HepG2 (cell line): ENCODE measurements around the gene C9orf50. TPM values are rescaled to one million over a fixed set of nuclear protein-coding genes. Genes with fewer than 3 reads are reported as not detected.

ENCODE experiments used
- BCL6 ChIP-seq: IDR thresholded peaks from 2 replicates; pipeline ENCODE4 v1.6.1; 2016; ENCODE audit warnings: missing genetic modification reagents, missing compliant biosample characterization
- ELF3 ChIP-seq: IDR thresholded peaks from 2 replicates; pipeline ENCODE4 v1.6.1; 2016; ENCODE audit warnings: missing genetic modification reagents, missing compliant biosample characterization
- FOSL2 ChIP-seq: sonication (generic); formaldehyde crosslinking; IDR thresholded peaks from 2 replicates; pipeline ENCODE4 v1.4.0; 2020; ENCODE audit warnings: missing genetic modification reagents
- FOXA3 ChIP-seq: IDR thresholded peaks from 2 replicates; pipeline ENCODE4 v1.6.1; 2016; ENCODE audit warnings: missing genetic modification reagents, missing compliant biosample characterization
- GATAD2A ChIP-seq: IDR thresholded peaks from 2 replicates; pipeline ENCODE4 v1.6.1; 2016
- JARID2 ChIP-seq: sonication (generic); formaldehyde crosslinking; IDR thresholded peaks from 2 replicates; pipeline ENCODE4 v1.8.1; 2023; ENCODE audit warnings: missing genetic modification reagents, inconsistent platforms; ENCODE audit not compliant: insufficient replicate concordance
- KLF11 ChIP-seq: IDR thresholded peaks from 2 replicates; pipeline ENCODE4 v1.6.1; 2016; ENCODE audit warnings: missing compliant biosample characterization
- KMT2B ChIP-seq: IDR thresholded peaks from 2 replicates; pipeline ENCODE4 v1.6.1; 2016; ENCODE audit warnings: missing genetic modification reagents, missing compliant biosample characterization
- LRRFIP1 ChIP-seq: sonication (generic); formaldehyde crosslinking; conservative IDR thresholded peaks from 2 replicates; pipeline ENCODE4 v1.4.0; 2020; ENCODE audit warnings: missing genetic modification reagents
- NR2F6 ChIP-seq, 2 experiments: IDR thresholded peaks; 2 replicates each; pipeline ENCODE4 v1.6.1; 2016; ENCODE audit warnings: antibody characterized with exemption in 1 of 2, mild to moderate bottlenecking in 1 of 2
- PHF20 ChIP-seq: sonication (generic); formaldehyde crosslinking; IDR thresholded peaks from 2 replicates; pipeline ENCODE4 v1.5.0; 2020; ENCODE audit warnings: mild to moderate bottlenecking, missing genetic modification reagents
- SALL1 ChIP-seq: sonication (generic); formaldehyde crosslinking; IDR thresholded peaks from 2 replicates; pipeline ENCODE4 v1.8.0; 2022; ENCODE audit warnings: mild to moderate bottlenecking, missing genetic modification reagents
- SNAI1 ChIP-seq: sonication (generic); formaldehyde crosslinking; IDR thresholded peaks from 2 replicates; pipeline ENCODE4 v1.5.0; 2020; ENCODE audit warnings: mild to moderate bottlenecking, missing genetic modification reagents, borderline replicate concordance
- SNAPC2 ChIP-seq: sonication (generic); formaldehyde crosslinking; IDR thresholded peaks from 2 replicates; pipeline ENCODE4 v1.8.1; 2022; ENCODE audit warnings: mild to moderate bottlenecking, missing genetic modification reagents
- TCF7 ChIP-seq: sonication (generic); IDR thresholded peaks from 2 replicates; pipeline ENCODE4 v1.6.1; 2016; ENCODE audit warnings: antibody characterized with exemption, low read depth
- TOE1 ChIP-seq: sonication (generic); formaldehyde crosslinking; IDR thresholded peaks from 2 replicates; pipeline ENCODE4 v1.4.0; 2020; ENCODE audit warnings: mild to moderate bottlenecking, missing genetic modification reagents
- ZFYVE20 ChIP-seq: sonication (generic); formaldehyde crosslinking; IDR thresholded peaks from 2 replicates; pipeline ENCODE4 v1.8.0; 2023; ENCODE audit warnings: low read depth, mild to moderate bottlenecking, moderate library complexity, missing genetic modification reagents, borderline replicate concordance
- ZNF513 ChIP-seq: sonication (generic); formaldehyde crosslinking; conservative IDR thresholded peaks from 2 replicates; pipeline ENCODE4 v1.5.0; 2020; ENCODE audit warnings: missing genetic modification reagents
- ZNF570 ChIP-seq: sonication (generic); formaldehyde crosslinking; IDR thresholded peaks from 2 replicates; pipeline ENCODE4 v1.4.0; 2020; ENCODE audit warnings: mild to moderate bottlenecking, missing genetic modification reagents, borderline replicate concordance
- ZNF737 ChIP-seq: sonication (generic); formaldehyde crosslinking; IDR thresholded peaks from 2 replicates; pipeline ENCODE4 v1.5.0; 2020; ENCODE audit warnings: missing genetic modification reagents, mild to moderate bottlenecking, borderline replicate concordance
- polyA plus RNA-seq, 8 experiments: library from polyadenylated mRNA; depleted of rRNA in 3 of 8; stranded (reverse) in 7 of 8; unstranded in 1 of 8; fragments of >200 nt; fragmentation: Illumina TruSeq in 4 of 8; extraction: Trizol in 4 of 8; gene quantifications; 2 replicates each; pipeline versions ENCODE4 v1.2.1 to v1.2.3, GENCODE V29; 2011 to 2016; ENCODE audit warnings: low read depth in 4 of 8, missing spikeins in 1 of 8, mixed read lengths in 1 of 8; ENCODE audit not compliant: insufficient read depth in 1 of 8
- total RNA-seq, 5 experiments: library from RNA; depleted of rRNA; stranded (reverse); fragments of >200 nt; fragmentation: Illumina TruSeq; extraction: Trizol; gene quantifications; 2 replicates each; pipeline ENCODE4 v1.2.3, GENCODE V29; 2016; ENCODE audit warnings: low read depth in 1 of 5
- TF ChIP-seq, protein P1 (sequence below): IDR thresholded peaks from 2 replicates; pipeline ENCODE4 v1.6.1; 2016; ENCODE audit warnings: missing compliant biosample characterization, missing genetic modification reagents, borderline replicate concordance
- TF ChIP-seq, protein P2 (sequence below): sonication (generic); formaldehyde crosslinking; IDR thresholded peaks from 2 replicates; pipeline ENCODE4 v1.5.1; 2020; ENCODE audit warnings: missing genetic modification reagents, mild to moderate bottlenecking, borderline replicate concordance

Gene C9orf50
- total and polyA plus RNA-seq, 2 of the 13 experiments (the other 11 are each of a cell fraction or from before 2014, with no cell fraction given), result not detected

GRCh38 chr9:129591916-129592315 lies 29.0 kb downstream of the C9orf50 start (continued):
- 0 out of 2 replicates have a peak, but pooled peaks have one; percentile 16 for TF ChIP-seq SALL1 (CRISPR knock-in tag)
- 0 out of 2 replicates have a peak, but pooled peaks have one; percentile 16 for TF ChIP-seq BCL6 (CRISPR knock-in tag)
- no peak for TF ChIP-seq NR2F6 (IDR thresholded peaks at IDR 0.05)
- TF ChIP-seq NR2F6 (CRISPR knock-in tag; IDR thresholded peaks at IDR 0.05), result peak; percentile 33; the same call in 1 of the 2 replicates
- TF ChIP-seq PHF20 (CRISPR knock-in tag), result no peak
- TF ChIP-seq, protein P1, sequence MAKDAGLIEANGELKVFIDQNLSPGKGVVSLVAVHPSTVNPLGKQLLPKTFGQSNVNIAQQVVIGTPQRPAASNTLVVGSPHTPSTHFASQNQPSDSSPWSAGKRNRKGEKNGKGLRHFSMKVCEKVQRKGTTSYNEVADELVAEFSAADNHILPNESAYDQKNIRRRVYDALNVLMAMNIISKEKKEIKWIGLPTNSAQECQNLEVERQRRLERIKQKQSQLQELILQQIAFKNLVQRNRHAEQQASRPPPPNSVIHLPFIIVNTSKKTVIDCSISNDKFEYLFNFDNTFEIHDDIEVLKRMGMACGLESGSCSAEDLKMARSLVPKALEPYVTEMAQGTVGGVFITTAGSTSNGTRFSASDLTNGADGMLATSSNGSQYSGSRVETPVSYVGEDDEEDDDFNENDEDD, result no peak
- no peak for TF ChIP-seq TCF7
- no peak for TF ChIP-seq KMT2B
- no peak for TF ChIP-seq TOE1 (CRISPR knock-in tag)
- TF ChIP-seq LRRFIP1, result no peak
- TF ChIP-seq SNAPC2 (CRISPR knock-in tag), result no peak
- no peak for TF ChIP-seq ZNF513
- 0 out of 2 replicates have a peak, but pooled peaks have one; percentile 7 for TF ChIP-seq SNAI1
- TF ChIP-seq ZFYVE20 (CRISPR knock-in tag), result no peak
- TF ChIP-seq JARID2 (CRISPR knock-in tag), result no peak
- TF ChIP-seq ELF3 (CRISPR knock-in tag), result peak; percentile 43; the same call in 1 of the 2 replicates
- TF ChIP-seq FOSL2 (CRISPR knock-in tag), result 0 out of 2 replicates have a peak, but pooled peaks have one; percentile 17
- TF ChIP-seq ZNF570 (CRISPR knock-in tag), result no peak
- TF ChIP-seq FOXA3 (CRISPR knock-in tag), result peak; percentile 83
- TF ChIP-seq GATAD2A, result peak; percentile 53
- TF ChIP-seq KLF11 (CRISPR knock-in tag), result no peak
- TF ChIP-seq ZNF737 (CRISPR knock-in tag), result no peak
- TF ChIP-seq, protein P2, sequence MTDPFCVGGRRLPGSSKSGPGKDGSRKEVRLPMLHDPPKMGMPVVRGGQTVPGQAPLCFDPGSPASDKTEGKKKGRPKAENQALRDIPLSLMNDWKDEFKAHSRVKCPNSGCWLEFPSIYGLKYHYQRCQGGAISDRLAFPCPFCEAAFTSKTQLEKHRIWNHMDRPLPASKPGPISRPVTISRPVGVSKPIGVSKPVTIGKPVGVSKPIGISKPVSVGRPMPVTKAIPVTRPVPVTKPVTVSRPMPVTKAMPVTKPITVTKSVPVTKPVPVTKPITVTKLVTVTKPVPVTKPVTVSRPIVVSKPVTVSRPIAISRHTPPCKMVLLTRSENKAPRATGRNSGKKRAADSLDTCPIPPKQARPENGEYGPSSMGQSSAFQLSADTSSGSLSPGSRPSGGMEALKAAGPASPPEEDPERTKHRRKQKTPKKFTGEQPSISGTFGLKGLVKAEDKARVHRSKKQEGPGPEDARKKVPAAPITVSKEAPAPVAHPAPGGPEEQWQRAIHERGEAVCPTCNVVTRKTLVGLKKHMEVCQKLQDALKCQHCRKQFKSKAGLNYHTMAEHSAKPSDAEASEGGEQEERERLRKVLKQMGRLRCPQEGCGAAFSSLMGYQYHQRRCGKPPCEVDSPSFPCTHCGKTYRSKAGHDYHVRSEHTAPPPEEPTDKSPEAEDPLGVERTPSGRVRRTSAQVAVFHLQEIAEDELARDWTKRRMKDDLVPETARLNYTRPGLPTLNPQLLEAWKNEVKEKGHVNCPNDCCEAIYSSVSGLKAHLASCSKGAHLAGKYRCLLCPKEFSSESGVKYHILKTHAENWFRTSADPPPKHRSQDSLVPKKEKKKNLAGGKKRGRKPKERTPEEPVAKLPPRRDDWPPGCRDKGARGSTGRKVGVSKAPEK, result no peak
